Measurements from ENCODE around the gene KCNC3.
"Not testable (repeated sequence)": the region's sequence is repeated elsewhere in the genome, so short reads cannot be mapped to it uniquely, and the experiment has no call there.

Gene KCNC3

GRCh38 chr19:50353487-50353880 lies 24.3 kb upstream of the KCNC3 start:
- not testable (repeated sequence) for DNase-seq (ENCODE audit: low spot score)

- DNase-seq (ENCODE audit: low spot score), result no peak
Observed at GRCh38 chr19:50352242-50352641, 23.1 kb upstream of the KCNC3 start.

- DNase-seq (ENCODE audit: low spot score), result no peak
Observed at GRCh38 chr19:50349277-50350057, 20.3 kb upstream of the KCNC3 start.

DNA sequence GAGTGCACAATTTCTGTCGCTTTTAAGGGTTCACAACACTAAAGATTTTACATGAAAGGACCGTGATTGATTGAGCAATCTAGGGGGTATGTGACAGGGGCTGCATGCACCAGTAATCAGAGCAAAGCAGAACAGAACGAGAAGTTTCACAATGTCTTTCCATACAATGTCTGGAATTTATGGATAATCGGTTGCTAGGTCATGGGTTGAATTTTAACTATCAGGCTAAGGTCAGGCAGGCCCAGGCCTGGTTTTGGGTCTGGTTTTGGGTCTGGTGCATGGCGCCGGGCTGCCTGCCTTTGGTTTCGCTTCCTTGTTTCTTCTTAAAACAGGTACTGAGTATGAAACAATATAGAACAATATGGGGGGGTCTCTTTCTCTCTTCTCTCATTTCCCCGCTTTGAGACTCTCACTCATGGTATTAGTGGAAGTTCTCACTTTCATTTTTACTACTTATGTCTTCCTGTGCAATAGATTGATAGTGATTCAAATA lies 18.0 kb upstream of the KCNC3 start:
- not testable (repeated sequence) for DNase-seq (ENCODE audit: low spot score)

DNA sequence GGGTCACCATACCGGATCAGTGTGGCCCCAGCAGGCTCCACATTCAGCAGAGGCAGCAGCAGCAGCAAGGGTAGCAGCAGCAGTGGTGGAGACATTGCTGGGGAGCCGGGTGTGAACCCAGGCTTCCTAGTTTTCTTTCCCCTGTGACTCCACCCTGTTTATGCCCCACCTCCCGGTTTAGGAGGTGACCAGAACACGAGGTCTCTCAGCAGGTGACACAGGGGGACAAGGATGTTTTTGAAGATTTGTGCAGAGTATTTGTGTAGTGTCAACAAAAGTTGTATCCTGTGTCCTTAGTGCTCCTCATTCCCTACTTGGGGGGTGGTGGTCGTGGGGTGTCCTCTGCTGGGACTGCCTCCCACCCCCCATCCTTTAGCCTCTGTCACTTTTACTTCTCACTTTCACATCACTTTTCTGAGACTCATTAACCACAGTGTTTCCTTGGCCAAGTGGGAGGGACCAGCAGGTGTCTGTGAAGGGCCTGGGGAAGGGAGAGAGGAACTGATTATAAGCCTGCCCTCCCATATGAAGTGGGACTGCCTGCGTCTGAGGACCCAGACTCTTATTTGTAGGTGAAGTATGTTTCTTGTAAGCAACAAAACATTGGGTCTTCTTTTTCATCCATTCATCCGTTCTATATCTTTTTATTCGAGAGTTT lies 15.6 kb upstream of the KCNC3 start:
- DNase-seq (ENCODE audit: low spot score), result no peak

- DNase-seq (ENCODE audit: low spot score), result no peak
Observed at GRCh38 chr19:50341091-50341564, 12.0 kb upstream of the KCNC3 start.

DNA sequence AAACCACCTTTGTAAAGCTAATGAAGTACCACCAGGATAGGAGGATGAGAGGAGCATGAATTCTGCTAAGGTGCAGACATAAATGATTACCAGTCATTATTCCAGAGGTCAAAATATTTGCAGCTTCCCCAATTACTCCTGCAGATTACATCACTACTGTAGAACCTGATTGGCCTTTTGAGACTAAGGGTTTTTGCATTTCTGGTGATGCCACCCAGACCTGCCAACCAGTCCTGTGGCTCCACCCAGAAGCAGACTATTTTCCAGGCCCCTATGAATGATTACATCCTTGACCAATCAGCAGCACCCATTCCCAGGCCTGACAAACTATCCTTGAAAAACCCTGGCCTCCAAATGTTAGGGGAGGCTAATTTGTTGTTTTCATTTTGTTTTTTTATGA lies 11.2 kb upstream of the KCNC3 start:
- no peak for DNase-seq (ENCODE audit: low spot score)

- not testable (repeated sequence) for DNase-seq (ENCODE audit: low spot score)
Observed at GRCh38 chr19:50337031-50337430, 7.9 kb upstream of the KCNC3 start.

DNA sequence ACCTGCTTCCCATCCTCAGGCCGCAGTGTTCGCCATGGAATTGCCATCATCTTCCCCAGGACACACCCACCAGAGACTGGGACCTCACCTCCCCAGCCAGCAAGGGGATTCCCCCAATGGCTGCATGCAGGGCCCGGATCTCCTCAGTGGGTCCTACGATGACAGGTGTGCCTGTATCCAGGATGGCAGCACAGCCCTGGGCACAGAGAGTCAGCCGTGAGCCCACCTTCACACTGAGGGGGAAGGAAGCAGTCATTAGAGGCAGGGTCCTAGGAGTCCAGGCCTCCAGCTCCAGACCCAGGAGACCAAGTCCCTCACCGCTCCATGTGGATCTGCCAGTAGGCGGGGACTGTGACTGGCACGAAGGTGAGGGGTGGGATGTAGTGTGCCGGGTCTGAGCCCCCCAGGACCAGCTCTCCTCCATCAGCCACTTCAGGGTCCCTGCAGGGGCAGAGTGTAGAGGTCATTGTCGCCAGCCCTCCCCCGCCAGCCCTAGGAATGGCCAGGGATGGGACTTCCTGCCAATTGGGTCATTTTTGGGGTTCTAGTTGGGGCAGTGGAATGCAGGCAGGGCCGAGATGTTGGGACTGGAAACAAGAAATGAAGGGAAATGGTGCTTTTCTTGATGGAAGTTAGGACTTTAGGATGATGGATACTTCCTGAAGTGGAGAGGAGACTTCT lies 5.7 kb upstream of the KCNC3 start:
- no peak for DNase-seq (ENCODE audit: low spot score)

- DNase-seq (ENCODE audit: low spot score), result peak; percentile 84
Observed at GRCh38 chr19:50333737-50334617, 4.8 kb upstream of the KCNC3 start.

DNA sequence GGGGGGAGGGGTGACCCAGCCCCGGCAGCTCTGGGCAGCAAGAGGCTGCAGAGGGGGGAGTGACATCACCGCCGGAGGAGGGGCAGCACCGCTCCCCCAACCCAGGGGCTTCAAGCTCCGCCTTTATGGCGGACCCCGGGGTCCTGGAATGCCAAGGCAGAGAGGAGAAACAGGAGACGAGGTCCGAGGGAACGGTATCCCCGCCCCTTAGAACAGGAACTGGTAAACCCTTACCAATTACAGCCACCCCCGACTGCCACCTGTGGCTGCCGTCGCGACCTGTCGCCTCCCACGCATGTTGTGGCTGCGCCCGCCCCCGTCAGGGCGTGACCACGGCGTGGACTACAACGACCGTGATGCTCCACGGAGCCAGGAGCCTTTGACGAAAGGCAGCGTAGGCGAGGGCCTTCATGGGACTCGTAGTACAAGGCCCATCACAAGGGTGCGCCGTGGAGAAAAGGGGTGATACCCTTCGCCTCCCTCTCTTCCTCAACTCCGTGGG lies 4.1 kb upstream of the KCNC3 start:
- peak; percentile 82 for DNase-seq (ENCODE audit: low spot score)

DNA sequence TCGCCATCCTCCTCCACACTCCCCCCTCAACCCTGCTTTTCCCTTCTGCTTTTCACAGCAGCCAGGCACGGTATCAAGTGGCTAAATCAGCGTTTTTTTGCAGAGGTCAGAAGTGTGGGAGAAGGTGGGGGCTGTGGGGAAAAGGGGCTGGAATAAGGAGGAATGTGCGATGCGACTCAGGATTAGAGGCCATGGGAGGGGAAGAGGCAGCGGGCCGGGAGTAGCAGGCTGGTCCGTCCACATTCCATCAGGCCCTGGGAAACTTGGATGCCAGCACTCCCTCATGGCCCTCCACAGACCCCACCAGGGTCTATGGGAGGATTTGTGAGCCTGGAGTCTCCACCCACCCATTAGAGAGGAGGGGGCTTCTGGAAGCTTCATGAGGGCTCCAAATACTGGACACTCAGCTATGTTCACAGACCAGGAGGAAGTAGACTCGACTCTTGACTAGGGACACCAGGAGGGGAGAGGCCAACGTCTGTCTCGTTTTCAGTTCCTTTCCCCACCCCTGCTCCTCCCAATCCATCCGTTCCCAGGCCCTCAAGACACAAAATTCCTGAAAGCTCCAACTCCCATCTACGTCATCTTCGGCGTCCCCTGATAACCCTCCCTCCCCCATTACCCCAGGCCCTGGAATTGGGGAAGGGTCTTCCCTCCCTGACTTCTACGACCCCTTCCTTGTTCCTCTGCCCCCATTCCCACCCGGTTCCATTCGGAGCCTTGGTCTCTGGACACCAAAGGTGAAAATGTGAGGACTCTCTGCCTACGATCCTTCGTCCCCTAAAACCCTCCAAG lies 3.3 kb upstream of the KCNC3 start:
- DNase-seq (ENCODE audit: low spot score), result no peak

- no peak for DNase-seq (ENCODE audit: low spot score)
Observed at GRCh38 chr19:50331994-50332243, 2.7 kb upstream of the KCNC3 start.

GRCh38 chr19:50331221-50331993 lies 2.2 kb upstream of the KCNC3 start:
- no peak for DNase-seq (ENCODE audit: low spot score)

GRCh38 chr19:50330365-50331078 lies 1.3 kb upstream of the KCNC3 start:
- peak; percentile 86 for DNase-seq (ENCODE audit: low spot score)

- not testable (repeated sequence) for DNase-seq (ENCODE audit: low spot score)
Observed at GRCh38 chr19:50329926-50330294, 733 bp upstream of the KCNC3 start.

DNA sequence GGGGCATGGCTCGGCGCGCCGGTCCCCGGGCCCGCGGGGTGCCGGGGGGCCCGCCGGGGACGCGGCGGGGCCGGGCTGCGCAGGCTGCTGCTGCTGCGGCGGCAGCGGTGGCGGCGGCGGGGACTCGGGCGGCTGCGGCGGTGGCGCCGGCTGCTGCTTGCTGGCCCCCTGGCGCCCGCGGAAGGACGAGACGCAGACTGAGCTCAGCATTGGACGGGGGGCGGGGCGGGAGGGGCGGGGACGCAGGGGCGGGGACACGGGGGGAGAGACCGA lies 368 bp downstream of the KCNC3 start:
- no peak for DNase-seq (ENCODE audit: low spot score)

DNA sequence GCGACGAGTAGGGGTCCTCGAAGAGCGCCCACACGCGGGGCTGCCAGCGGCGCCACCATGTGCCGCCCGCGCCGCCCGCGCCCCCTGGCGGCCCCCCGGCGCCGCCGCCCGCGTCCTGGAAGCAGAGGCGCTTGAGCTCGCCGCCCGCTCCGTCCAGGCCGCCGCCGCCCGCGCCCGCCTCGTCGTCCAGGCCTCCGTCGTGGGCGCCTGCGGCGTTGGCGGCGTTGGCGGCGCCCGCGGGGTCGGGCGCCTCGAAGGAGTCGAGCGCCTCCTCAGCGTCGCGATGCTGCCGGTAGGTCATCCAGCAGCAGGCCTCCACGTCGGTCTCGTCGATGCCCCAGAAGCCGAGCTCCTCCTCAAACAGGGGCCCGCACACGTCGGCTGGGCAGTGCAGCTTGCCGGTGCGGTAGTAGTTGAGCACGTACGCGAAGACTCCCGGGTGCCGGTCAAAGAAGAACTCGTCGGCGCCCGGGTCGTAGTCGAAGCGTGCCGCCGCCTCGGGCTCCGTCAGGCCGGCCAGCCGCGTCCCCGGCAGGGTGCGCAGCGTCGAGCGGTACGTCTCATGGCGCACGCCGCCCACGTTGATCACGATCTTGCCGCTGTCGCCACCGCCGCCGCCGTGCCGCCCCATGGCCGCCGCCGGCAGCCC lies 829 bp downstream of the KCNC3 start:
- DNase-seq (ENCODE audit: low spot score), result no peak

GRCh38 chr19:50327461-50328223 lies 1.5 kb downstream of the KCNC3 start:
- no peak for DNase-seq (ENCODE audit: low spot score)
